BE2C (cell line): ENCODE results near the gene TBX6.
A peak's percentile ranks its signal among the peaks of the same experiment; 100 is the strongest.

Source experiments
- DNase-seq: peaks from one replicate; pipeline ENCODE4 v3.0.0-alpha.2; 2020
- H3K27me3 ChIP-seq: fragments of 250-450 bp; sonication (Bioruptor Pico); 2 replicates; pipeline ENCODE4 v1.5.1; 2020; ENCODE audit warnings: mild to moderate bottlenecking
- H3K36me3 ChIP-seq: fragments of 250-450 bp; sonication (Bioruptor Pico); 2 replicates; pipeline ENCODE4 v1.5.1; 2020; ENCODE audit warnings: mild to moderate bottlenecking
- H3K4me1 ChIP-seq: fragments of 250-450 bp; sonication (Bioruptor Pico); 2 replicates; pipeline ENCODE4 v1.5.1; 2020
- H3K4me3 ChIP-seq: 2 replicates; pipeline ENCODE4 v1.5.1; 2011; ENCODE audit warnings: low read depth, low read length
- H3K9me3 ChIP-seq: fragments of 250-450 bp; sonication (Bioruptor Pico); 2 replicates; pipeline ENCODE4 v1.5.1; 2020
- CTCF ChIP-seq: IDR thresholded peaks from 2 replicates; pipeline ENCODE4 v1.5.1; 2012; ENCODE audit warnings: mild to moderate bottlenecking, low read depth, low read length

The TBX6 gene

GRCh38 chr16:30077656-30078055, 14.1 kb downstream of the TBX6 start:
- Histone ChIP-seq H3K4me1 (no peaks in the 10 kb centered on the region), H3K36me3 (peaks cover 50% of the 10 kb centered on the region), H3K27me3 (no peaks in the 10 kb centered on the region), H3K9me3 (no peaks in the 10 kb centered on the region), H3K4me3 (no peak overlapping the region)
- no peak for DNase-seq
- no peak for TF ChIP-seq CTCF

- peak overlapping the region; percentile 93 for H3K4me3 ChIP-seq
- no peaks in the 10 kb centered on the region for H3K9me3 ChIP-seq
- TF ChIP-seq CTCF = no peak
- DNase-seq = no peak
- H3K36me3 ChIP-seq = peaks cover 52% of the 10 kb centered on the region
- H3K4me1 ChIP-seq = no peaks in the 10 kb centered on the region
- H3K27me3 ChIP-seq = no peaks in the 10 kb centered on the region
Measured at GRCh38 chr16:30076276-30076791, 15.4 kb downstream of the TBX6 start.

DNA sequence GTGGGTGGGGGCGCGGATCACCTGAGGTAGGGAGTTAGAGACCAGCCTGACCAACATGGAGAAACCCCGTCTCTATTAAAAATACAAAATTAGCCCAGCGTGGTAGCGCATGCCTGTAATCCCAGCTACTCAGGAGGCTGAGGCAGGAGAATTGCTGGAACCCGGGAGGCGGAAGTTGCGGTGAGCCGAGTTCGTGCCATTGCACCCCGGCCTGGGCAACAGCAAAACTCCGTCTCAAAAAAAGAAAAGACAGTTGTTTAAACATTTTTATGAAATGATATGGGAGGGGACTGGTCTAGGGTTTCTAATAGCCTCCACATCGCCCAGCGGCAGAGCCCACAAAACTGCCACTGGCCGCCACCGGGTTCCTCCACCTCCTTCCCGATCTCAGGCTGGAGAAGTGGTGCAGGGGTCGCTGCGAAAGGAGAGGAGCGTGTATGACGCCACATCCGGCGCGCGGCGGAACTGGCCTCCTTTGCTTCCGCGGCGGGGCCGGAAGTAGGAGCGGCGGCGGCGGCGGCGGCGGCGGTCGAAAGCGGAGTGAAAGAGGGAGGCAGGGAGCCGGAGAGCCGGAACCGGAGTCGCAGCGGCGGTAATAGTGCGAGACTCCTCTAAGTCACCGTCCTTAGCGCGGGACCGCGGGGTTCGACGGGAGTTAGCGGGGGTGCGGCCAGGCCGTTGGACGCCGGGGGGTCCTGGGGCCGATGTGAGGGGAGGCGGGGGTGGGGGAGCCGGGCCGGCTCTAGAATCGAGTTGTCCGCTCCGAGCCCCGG, 16.0 kb downstream of the TBX6 start, which contains the start of gene PPP4C:
PPP4C (plus strand) TSS at position 492 of the 773 bp plus-strand sequence. CDS start 384 bp downstream, outside the sequence.
- Histone ChIP-seq H3K4me3 (peak within 1 kb of the TSS; percentile 93), H3K27me3 (no peaks in the 10 kb centered on the region), H3K4me1 (no peaks in the 10 kb centered on the region), H3K9me3 (no peaks in the 10 kb centered on the region), H3K36me3 (peaks cover 52% of the 10 kb centered on the region)
- TF ChIP-seq CTCF = no peak
- peak; percentile 93 for DNase-seq

GRCh38 chr16:30070490-30070889, 21.2 kb downstream of the TBX6 start:
- DNase-seq = no peak
- no peak for TF ChIP-seq CTCF
- Histone ChIP-seq H3K4me1 (no peaks in the 10 kb centered on the region), H3K36me3 (peaks cover 73% of the 10 kb centered on the region), H3K9me3 (no peaks in the 10 kb centered on the region), H3K4me3 (no peak overlapping the region), H3K27me3 (no peaks in the 10 kb centered on the region)

DNA sequence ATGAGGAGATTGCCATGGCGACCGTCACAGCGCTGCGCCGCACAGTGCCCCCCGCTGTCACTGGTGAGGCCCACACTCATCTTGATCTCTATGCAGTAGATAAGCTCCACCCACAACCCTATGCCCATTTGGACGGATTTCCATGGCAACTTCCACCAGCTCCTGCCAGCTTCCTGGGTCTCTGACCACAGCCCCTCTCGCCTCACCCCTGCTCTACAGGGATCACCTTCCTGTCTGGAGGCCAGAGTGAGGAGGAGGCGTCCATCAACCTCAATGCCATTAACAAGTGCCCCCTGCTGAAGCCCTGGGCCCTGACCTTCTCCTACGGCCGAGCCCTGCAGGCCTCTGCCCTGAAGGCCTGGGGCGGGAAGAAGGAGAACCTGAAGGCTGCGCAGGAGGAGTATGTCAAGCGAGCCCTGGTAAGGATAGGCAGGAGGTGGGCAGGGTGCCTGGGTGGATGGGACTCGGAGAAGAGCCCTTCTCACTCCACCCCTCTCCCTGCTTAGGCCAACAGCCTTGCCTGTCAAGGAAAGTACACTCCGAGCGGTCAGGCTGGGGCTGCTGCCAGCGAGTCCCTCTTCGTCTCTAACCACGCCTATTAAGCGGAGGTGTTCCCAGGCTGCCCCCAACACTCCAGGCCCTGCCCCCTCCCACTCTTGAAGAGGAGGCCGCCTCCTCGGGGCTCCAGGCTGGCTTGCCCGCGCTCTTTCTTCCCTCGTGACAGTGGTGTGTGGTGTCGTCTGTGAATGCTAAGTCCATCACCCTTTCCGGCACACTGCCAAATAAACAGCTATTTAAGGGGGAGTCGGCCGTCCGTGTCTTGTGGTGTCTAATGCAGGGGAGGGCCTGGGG, 21.9 kb downstream of the TBX6 start:
- Histone ChIP-seq H3K27me3 (no peaks in the 10 kb centered on the region), H3K36me3 (peaks cover 73% of the 10 kb centered on the region), H3K4me1 (no peaks in the 10 kb centered on the region), H3K4me3 (no peak overlapping the region), H3K9me3 (no peaks in the 10 kb centered on the region)
- TF ChIP-seq CTCF = no peak
- peak; percentile 21 for DNase-seq
